LNCAP (cell line): ENCODE data around the gene SLFN13.

Experiments used
- CTCF ChIP-seq: fragments of 450-650 bp; IDR thresholded peaks from 2 replicates; pipeline ENCODE4 v1.5.1; 2017; ENCODE audit warnings: mild to moderate bottlenecking

The SLFN13 gene

GRCh38 chr17:35479271-35479670 lies 30.7 kb upstream of the SLFN13 start:
- no peak for TF ChIP-seq CTCF

GRCh38 chr17:35477248-35477647 lies 28.7 kb upstream of the SLFN13 start:
- no peak for TF ChIP-seq CTCF

GRCh38 chr17:35476283-35476820 lies 27.8 kb upstream of the SLFN13 start:
- TF ChIP-seq CTCF: no peak

- no peak for TF ChIP-seq CTCF
These were observed 19.9 kb upstream of the SLFN13 start for GRCh38 chr17:35468475-35468874.

GRCh38 chr17:35467824-35468223 lies 19.3 kb upstream of the SLFN13 start:
- TF ChIP-seq CTCF: no peak

GRCh38 chr17:35460354-35460851 lies 11.8 kb upstream of the SLFN13 start:
- TF ChIP-seq CTCF: no peak

- no peak for TF ChIP-seq CTCF
These were observed 4.6 kb upstream of the SLFN13 start for GRCh38 chr17:35453171-35453570.

- no peak for TF ChIP-seq CTCF
These were observed 885 bp upstream of the SLFN13 start for GRCh38 chr17:35449371-35449931.
